Measurements from ENCODE around the gene CRLF1. TPM values are rescaled to one million over a fixed set of nuclear protein-coding genes. Genes with fewer than 3 reads are reported as not detected.

The CRLF1 gene
- total RNA-seq, 1 experiment from 2014 or later, result 0.46 TPM

DNA sequence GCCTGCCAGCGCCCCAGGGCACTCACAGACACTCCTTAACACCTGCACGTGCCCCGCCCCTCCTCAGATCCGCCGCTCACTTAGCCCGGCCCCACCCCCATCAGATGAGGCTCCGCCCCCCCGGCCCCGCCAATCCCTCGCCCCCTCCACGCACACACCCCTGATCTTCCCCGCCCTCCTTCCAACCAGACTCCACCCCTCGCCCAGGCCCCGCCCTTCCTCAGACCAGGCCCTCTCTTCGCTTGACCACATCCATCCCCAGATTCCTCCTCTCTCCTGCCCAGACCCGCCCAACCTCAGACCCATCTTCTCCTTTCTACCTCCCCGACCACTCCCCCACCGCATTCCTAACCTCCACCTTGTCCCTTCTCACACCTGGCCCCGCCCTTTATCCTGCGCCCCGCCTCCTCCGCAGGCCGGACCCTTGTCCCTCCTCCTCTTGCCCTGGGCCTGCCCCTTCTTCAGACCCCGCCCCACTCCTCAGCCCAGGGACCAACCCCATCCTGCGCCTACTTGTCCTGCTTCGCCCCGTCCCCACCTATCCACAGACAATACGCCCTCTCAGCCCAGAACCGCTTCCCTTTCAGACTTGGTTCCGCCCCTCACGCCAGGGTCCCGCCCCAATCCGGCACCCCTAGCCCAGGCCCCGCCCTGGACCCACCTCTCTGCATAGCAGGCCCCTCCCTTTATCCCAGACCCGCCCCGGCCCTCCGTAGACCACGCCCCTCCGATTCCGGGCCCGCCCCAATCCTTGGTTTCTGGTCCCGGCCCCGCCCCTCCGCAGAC lies 29.8 kb upstream of the CRLF1 start:
- no TSS peak for BruUV-seq (replicated peaks)
- TF ChIP-seq, protein P1, sequence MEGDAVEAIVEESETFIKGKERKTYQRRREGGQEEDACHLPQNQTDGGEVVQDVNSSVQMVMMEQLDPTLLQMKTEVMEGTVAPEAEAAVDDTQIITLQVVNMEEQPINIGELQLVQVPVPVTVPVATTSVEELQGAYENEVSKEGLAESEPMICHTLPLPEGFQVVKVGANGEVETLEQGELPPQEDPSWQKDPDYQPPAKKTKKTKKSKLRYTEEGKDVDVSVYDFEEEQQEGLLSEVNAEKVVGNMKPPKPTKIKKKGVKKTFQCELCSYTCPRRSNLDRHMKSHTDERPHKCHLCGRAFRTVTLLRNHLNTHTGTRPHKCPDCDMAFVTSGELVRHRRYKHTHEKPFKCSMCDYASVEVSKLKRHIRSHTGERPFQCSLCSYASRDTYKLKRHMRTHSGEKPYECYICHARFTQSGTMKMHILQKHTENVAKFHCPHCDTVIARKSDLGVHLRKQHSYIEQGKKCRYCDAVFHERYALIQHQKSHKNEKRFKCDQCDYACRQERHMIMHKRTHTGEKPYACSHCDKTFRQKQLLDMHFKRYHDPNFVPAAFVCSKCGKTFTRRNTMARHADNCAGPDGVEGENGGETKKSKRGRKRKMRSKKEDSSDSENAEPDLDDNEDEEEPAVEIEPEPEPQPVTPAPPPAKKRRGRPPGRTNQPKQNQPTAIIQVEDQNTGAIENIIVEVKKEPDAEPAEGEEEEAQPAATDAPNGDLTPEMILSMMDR (conservative IDR thresholded peaks at IDR 0.05), result no peak
- TF ChIP-seq EZH2 (IDR thresholded peaks at IDR 0.05; ENCODE audit: low read depth), result no peak
- Histone ChIP-seq H2AFZ (peak overlapping the region; percentile 77), H3K27ac (no peak overlapping the region), H4K20me1 (ENCODE audit: insufficient read depth) (peaks cover 3% of the 10 kb centered on the region; the same call in 1 of the 2 replicates), H3K9me2 (ENCODE audit: insufficient read depth) (no peaks in the 10 kb centered on the region), H3K9me3 (ENCODE audit: insufficient read depth, low read depth) (no peaks in the 10 kb centered on the region), H3K4me3 (peak overlapping the region; percentile 94), H3K4me2 (peak overlapping the region; percentile 52), H3K36me3 (ENCODE audit: low read depth) (no peaks in the 10 kb centered on the region), H3K27me3 (ENCODE audit: insufficient read depth, low read depth) (no peaks in the 10 kb centered on the region), H3K79me2 (ENCODE audit: low read depth) (peaks cover 35% of the 10 kb centered on the region), H3F3A (ENCODE audit: insufficient read depth, low read depth) (peaks cover 21% of the 10 kb centered on the region), H3K4me1 (replicated peaks; ENCODE audit: insufficient read depth) (peaks cover 18% of the 10 kb centered on the region)
- intact Hi-C loops (cut with micrococcal nuclease; ENCODE audit: unreplicated experiment), result loop anchor here (2.0 kb wide), 1 partner anchor 42 kb away; no protein-coding TSS in a partner anchor
- ChIA-PET POLR2A (ENCODE audit: unreplicated experiment) (no interaction called here), CTCF (no interaction called here)
- peak; percentile 91 to 98 for DNase-seq

DNA sequence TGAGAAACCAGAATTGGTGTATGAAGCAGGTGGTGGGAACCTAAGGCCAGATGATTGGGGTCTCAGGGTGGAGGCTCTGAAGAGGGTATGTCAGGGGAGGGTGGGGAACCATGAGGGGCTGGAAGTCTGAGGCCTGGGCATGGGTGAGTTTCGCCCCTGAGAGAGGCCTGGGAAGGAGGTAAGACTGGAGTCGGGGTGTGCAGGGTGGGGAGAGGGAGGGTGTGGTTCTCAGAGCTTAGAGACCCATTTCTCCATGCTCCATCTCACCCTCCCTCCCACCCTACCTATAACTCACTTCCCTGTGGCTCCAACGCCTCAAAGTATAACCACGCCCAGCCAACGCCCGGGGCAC lies 29.2 kb upstream of the CRLF1 start:
- no peak overlapping the region for H2AFZ ChIP-seq
- BruUV-seq (replicated peaks), result no TSS peak
- H4K20me1 ChIP-seq (ENCODE audit: insufficient read depth), result peaks cover under 1% of the 10 kb centered on the region; the same call in 1 of the 2 replicates
- ChIA-PET POLR2A (ENCODE audit: unreplicated experiment) (no interaction called here), CTCF (no interaction called here)
- H3K4me3 ChIP-seq, result no peak overlapping the region
- H3K9me2 ChIP-seq (ENCODE audit: insufficient read depth), result no peaks in the 10 kb centered on the region
- H3K4me2 ChIP-seq, result peak overlapping the region; percentile 52
- peaks cover 32% of the 10 kb centered on the region for H3K79me2 ChIP-seq (ENCODE audit: low read depth)
- peaks cover 18% of the 10 kb centered on the region for H3K4me1 ChIP-seq (replicated peaks; ENCODE audit: insufficient read depth)
- no peaks in the 10 kb centered on the region for H3K9me3 ChIP-seq (ENCODE audit: insufficient read depth, low read depth)
- no peaks in the 10 kb centered on the region for H3K27me3 ChIP-seq (ENCODE audit: insufficient read depth, low read depth)
- H3K27ac ChIP-seq, result no peak overlapping the region
- TF ChIP-seq, protein P1 (conservative IDR thresholded peaks at IDR 0.05), result no peak
- TF ChIP-seq EZH2 (IDR thresholded peaks at IDR 0.05; ENCODE audit: low read depth), result no peak
- no peaks in the 10 kb centered on the region for H3K36me3 ChIP-seq (ENCODE audit: low read depth)
- intact Hi-C loops (cut with micrococcal nuclease; ENCODE audit: unreplicated experiment), result loop anchor here (2.0 kb wide), 1 partner anchor 43 kb away; no protein-coding TSS in a partner anchor
- H3F3A ChIP-seq (ENCODE audit: insufficient read depth, low read depth), result peaks cover 21% of the 10 kb centered on the region
- no peak for DNase-seq

DNA sequence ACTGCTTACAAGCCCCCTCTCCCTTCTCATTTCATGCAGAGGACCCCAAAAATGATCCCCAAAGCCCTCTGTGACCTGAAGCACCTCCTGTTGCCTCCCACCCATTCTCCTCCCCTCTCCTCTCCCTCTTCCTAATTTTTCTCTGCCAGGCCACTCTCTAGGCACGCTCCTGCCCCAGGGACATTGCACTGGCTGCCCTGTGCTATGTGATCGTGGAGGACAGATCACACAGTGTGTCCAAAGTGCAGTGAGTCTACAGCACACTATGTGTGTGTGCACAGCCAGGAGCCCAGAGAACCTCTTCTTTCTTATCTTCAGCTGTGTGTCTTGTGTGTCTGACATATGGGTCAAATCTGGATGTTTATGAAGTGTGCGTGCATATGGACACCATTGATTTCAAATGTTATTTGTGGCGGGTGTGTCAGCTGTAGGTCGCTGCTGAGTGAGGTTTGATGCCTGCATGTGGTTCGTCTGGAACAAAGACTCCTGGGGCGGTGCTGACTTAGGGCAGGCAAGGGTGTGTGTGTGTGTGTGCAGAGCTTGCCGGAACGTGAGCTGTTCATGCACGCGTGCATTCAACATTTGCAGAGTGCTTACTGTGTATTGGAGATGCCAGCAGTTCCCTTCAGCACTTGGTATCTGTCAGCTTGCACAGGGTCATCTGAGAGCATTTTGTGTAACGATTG lies 28.2 kb upstream of the CRLF1 start:
- intact Hi-C loops (cut with micrococcal nuclease; ENCODE audit: unreplicated experiment), result no loop called here
- Histone ChIP-seq H3K79me2 (ENCODE audit: low read depth) (peaks cover 23% of the 10 kb centered on the region), H4K20me1 (ENCODE audit: insufficient read depth) (no peaks in the 10 kb centered on the region), H3F3A (ENCODE audit: insufficient read depth, low read depth) (peaks cover 17% of the 10 kb centered on the region), H3K27ac (no peak overlapping the region), H3K4me1 (replicated peaks; ENCODE audit: insufficient read depth) (peaks cover 18% of the 10 kb centered on the region), H2AFZ (no peak overlapping the region), H3K9me2 (ENCODE audit: insufficient read depth) (no peaks in the 10 kb centered on the region), H3K27me3 (ENCODE audit: insufficient read depth, low read depth) (no peaks in the 10 kb centered on the region), H3K36me3 (ENCODE audit: low read depth) (no peaks in the 10 kb centered on the region), H3K9me3 (ENCODE audit: insufficient read depth, low read depth) (no peaks in the 10 kb centered on the region), H3K4me2 (no peak overlapping the region), H3K4me3 (no peak overlapping the region)
- no peak for TF ChIP-seq EZH2 (IDR thresholded peaks at IDR 0.05; ENCODE audit: low read depth)
- no peak for DNase-seq
- ChIA-PET CTCF (no interaction called here), POLR2A (ENCODE audit: unreplicated experiment) (interaction anchor here (0.6 kb wide), 1 partner anchor 13 kb away, joined by 4 read pairs; no protein-coding TSS in a partner anchor)
- no TSS peak for BruUV-seq (replicated peaks)

Data from PC-9 (cell line).